Neural progenitor cell (in vitro differentiated cells): ENCODE data around the gene SLC35F3.

Experiments
- EZH2 ChIP-seq: fragments of 200-600 bp; sonication (generic); IDR thresholded peaks from 2 replicates; pipeline ENCODE4 v1.6.1; 2017; ENCODE audit warnings: antibody characterized with exemption, mild to moderate bottlenecking, moderate library complexity
- TF ChIP-seq, protein P1 (sequence below): fragments of 200-600 bp; sonication (generic); IDR thresholded peaks from 2 replicates; pipeline ENCODE4 v1.5.1; 2017; ENCODE audit warnings: antibody characterized with exemption, mild to moderate bottlenecking

DNA sequence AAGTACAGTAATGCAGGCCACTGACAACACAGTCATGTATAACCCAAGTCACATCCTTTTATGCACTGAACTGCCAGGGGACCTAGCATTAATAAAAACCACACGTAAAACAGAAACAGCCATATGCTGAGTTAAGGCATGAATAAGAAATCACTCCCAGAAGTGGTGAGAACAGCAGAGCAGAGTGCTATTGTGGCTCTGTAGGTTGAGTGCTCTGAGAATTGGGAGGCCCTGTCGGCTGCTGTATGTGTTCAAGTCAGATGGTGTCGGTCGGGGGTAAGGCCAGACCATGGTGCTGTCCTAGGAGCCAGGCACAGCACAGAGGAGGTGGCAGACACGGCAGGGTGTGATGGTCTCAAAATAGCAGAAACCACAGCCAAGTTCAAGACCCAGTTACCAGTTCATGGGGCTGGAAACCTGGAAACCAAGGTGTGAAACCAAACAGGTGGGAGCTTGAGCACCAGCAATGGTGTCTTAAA, 342.2 kb downstream of the SLC35F3 start:
- TF ChIP-seq, protein P1, sequence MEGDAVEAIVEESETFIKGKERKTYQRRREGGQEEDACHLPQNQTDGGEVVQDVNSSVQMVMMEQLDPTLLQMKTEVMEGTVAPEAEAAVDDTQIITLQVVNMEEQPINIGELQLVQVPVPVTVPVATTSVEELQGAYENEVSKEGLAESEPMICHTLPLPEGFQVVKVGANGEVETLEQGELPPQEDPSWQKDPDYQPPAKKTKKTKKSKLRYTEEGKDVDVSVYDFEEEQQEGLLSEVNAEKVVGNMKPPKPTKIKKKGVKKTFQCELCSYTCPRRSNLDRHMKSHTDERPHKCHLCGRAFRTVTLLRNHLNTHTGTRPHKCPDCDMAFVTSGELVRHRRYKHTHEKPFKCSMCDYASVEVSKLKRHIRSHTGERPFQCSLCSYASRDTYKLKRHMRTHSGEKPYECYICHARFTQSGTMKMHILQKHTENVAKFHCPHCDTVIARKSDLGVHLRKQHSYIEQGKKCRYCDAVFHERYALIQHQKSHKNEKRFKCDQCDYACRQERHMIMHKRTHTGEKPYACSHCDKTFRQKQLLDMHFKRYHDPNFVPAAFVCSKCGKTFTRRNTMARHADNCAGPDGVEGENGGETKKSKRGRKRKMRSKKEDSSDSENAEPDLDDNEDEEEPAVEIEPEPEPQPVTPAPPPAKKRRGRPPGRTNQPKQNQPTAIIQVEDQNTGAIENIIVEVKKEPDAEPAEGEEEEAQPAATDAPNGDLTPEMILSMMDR, result no peak
- no peak for TF ChIP-seq EZH2
